UCSD-AML1 (cell line): ENCODE results near the gene ARHGEF25.
"Not testable (repeated sequence)": the region's sequence is repeated elsewhere in the genome, so short reads cannot be mapped to it uniquely, and the experiment has no call there.

Experiments used
- DNase-seq: peaks from one replicate; lab custom pipeline; 2025; ENCODE audit not compliant: unreplicated experiment; lab: John Stamatoyannopoulos, UW

Gene ARHGEF25

GRCh38 chr12:57585156-57585555 lies 26.1 kb upstream of the ARHGEF25 start:
- no peak for DNase-seq

DNA sequence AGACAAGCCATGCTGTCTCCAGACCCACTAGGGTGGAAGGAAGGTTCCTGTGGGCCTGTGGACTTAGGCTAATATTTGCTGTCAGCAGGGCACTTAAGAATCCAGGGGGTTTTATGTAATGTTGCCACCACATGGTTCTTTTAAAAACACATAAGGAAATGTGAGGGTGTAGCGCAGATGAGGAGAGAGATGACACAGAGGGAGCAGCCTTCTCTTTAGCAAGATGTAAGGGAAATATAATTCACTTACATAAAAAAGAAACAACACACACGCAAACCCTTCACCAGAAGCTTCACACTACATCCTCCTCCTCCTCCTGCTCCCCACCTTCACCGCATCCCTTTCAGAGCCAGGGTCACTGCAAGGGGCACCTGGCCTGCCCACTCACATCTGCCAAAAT lies 25.1 kb upstream of the ARHGEF25 start:
- DNase-seq = no peak

DNA sequence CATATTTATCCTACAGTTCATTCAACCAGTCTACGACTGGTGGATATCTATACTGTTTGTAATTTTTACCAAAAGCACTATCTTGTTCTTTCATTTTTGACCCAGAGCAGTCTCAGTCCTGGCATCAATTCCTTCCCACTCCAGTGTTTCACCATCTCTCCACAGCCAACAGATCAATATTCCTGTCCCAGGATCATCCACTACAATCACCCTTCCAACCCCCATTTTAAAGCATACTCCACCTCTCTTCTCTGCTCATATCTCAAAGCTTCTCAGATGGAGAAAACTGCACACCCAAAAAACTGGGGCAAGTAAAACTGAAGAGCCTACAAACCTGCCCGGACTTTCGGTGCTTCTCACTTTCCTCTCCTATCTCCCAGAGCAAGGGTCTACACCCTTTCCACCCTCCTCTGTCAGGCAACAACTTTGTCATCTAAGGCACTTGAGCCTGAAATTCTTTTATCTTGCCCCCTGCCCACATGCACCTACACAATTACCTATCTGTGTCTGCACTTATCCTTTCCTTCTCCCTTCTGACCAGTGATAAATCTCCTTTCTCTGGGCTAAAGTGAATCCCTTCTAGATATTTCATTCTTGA lies 24.3 kb upstream of the ARHGEF25 start:
- no peak for DNase-seq

- not testable (repeated sequence) for DNase-seq
Observed at GRCh38 chr12:57588951-57589610, 22.2 kb upstream of the ARHGEF25 start.

- DNase-seq = no peak
Observed at GRCh38 chr12:57590479-57590863, 20.8 kb upstream of the ARHGEF25 start.

GRCh38 chr12:57590864-57591781 lies 20.1 kb upstream of the ARHGEF25 start, which contains the start of gene PIP4K2C:
Gene PIP4K2C (plus strand): TSS chr12:57591192. CDS start chr12:57591290, 98 bp downstream.
- peak; percentile 84 for DNase-seq

DNA sequence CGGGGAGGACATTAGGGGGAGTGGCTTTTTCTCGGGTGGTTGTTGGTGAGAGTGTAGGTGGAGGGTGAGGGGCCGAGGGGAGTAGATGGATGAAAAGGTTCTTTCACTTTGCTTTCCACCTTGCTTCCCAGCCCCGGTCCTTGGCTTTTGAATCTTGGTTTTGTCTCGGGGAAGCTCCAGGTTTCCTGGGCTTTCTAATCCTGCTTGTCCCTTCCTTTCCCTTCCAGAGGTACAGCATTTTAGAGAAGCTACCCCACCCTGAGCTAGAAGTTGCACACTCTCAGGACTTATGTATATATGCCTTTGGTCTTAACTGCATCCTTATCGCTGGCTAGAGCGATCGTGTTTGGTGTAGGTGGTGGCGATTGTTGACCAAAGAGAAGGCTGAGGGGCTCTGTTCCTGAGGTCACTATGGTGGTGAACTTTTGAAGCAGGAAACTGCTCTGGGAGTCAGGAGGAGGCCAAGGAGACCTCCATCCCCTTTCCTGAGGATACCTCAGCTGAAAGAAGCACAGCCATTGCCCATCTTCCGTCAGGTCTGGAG lies 19.4 kb upstream of the ARHGEF25 start:
- no peak for DNase-seq

DNA sequence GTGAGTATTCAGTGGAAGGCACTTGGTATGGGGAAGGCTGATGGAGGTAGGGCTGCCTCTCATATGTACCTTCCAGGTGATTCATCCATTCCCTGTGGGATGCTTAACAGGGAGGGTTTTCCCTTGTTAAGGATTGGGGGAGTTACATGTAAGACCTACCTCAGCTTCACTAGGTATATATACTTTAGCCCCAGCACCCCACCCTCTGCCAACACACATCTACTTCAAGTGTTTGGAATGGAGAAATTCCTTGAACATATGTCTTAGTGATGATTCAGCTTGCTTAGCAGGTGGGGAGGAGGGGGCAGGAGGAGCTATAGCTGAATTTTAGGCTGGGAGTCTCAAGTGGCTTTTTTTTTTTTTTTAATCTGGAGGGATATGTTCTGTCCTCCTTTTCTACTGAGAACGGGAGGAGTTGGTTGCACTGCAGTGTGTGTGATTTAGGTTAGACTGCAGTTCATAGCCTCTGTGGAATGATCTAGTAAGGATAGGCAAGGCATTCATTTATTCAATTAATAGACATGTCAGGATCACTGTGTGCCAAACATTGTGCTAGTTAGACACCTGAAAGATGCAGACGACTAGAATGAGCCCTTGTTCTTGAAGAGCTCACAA lies 18.6 kb upstream of the ARHGEF25 start:
- no peak for DNase-seq

DNA sequence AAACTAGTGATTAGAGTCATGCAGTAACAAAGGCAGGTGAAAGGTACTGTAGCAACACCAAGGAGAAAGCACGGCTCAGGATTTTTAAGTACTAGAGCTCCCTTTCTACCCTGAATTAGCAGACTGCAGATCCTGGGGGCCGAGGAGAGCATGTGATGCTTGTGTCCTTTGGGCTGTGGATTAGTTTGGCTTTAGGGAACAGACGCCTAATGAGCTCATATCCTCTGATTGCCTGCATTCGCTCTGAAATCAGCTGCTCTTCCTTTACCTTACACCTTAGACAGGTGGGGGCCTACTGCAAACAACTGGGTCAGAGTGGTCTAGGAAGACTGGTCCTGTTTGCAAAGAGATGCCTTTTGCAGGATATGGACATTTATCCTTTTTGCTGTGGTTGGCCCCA lies 18.0 kb upstream of the ARHGEF25 start:
- DNase-seq = no peak

DNA sequence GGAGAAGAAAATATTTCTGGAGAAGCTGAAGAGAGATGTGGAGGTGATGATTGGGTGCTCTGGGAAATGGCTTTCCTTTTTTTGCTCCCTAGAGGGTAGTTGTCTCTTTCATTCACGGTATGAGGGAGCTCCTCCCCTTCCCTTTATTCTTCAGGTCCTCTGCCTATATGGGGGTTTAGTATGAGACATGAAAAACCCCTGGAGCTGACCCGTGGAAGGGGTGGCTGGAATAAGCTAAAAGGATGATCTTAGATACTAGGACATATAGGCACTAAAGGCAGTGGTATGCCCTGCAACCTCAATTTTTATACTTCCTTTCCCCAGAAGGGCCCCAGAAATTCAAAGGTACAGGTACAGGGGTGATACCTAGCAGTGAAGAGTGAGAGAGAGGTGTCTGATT lies 10.8 kb upstream of the ARHGEF25 start:
- DNase-seq = no peak

DNA sequence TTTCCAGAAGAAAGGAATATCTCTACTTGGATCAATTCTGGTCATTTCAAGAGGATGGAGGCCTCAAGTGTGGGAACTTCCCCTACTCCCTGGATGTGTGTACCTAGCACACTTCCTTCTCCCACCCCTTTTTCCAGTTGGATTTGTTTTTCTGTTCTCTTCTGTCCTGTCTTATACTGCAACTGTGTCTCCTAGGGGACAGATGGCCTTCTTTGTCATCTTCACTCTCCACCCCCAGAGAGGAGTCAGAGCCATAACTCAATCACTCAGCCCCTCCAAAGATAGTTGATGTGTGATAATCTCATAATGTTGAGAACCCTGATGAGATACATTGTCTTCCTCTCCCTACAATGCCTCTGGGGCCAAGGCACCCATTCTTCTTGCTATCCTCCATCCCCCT lies 8.7 kb upstream of the ARHGEF25 start:
- DNase-seq = no peak

- no peak for DNase-seq
Observed at GRCh38 chr12:57603324-57603723, 7.9 kb upstream of the ARHGEF25 start.

GRCh38 chr12:57603815-57604453 lies 7.3 kb upstream of the ARHGEF25 start:
- no peak for DNase-seq

GRCh38 chr12:57604454-57604991 lies 6.7 kb upstream of the ARHGEF25 start, which contains the start of gene DTX3:
Gene DTX3 (plus strand): TSS chr12:57604824. CDS start chr12:57606518, 1,694 bp downstream.
- DNase-seq = no peak

GRCh38 chr12:57604992-57605810 lies 6.0 kb upstream of the ARHGEF25 start:
- no peak for DNase-seq

- DNase-seq = no peak
Observed at GRCh38 chr12:57605811-57606311, 5.4 kb upstream of the ARHGEF25 start.

DNA sequence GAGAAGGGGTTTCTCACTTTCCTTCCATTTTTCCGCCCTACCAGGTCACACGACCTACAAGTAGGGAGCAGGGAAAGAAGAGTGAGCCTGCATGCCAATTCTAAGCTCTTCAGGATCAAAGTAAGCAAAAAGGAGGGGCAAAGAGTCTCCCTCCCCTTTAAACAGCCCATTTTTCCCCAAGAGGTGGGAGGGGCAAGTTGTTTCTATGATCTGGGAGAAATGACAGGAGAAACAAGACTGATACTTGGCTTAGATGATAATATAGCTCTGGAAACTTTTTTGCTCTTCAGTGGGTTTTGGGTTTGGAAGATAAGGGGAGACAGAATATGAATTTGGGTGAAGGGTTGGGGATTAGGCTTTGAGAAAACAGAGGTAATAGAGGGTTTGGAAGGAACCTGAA lies 4.8 kb upstream of the ARHGEF25 start:
- no peak for DNase-seq

DNA sequence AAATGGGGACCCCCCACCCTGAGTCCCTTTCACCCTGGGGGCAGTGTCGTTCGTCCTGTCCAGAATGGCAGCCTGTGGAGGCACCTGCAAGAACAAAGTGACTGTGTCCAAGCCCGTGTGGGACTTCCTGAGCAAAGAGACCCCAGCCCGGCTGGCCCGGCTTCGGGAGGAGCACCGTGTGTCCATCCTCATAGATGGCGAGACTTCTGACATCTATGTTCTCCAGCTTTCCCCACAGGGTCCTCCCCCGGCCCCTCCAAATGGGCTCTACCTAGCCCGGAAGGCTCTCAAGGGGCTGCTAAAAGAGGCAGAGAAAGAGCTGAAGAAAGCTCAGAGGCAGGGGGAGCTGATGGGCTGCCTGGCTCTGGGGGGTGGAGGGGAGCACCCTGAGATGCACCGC lies 4.4 kb upstream of the ARHGEF25 start:
- no peak for DNase-seq

- no peak for DNase-seq
Observed at GRCh38 chr12:57607958-57608663, 3.1 kb upstream of the ARHGEF25 start.
